HG03139 (cell line): ENCODE measurements around the gene USP2.

Experiments
- ATAC-seq: cut with Tn5 transposase; IDR thresholded peaks from one replicate; pipeline ENCODE4 v1.9.1; 2021; ENCODE audit not compliant: unreplicated experiment

The USP2 gene

GRCh38 chr11:119307219-119307618 lies 74.3 kb downstream of the USP2 start:
- ATAC-seq: no peak

GRCh38 chr11:119306373-119306890 lies 75.1 kb downstream of the USP2 start:
- ATAC-seq: no peak

- ATAC-seq: no peak
These were observed 75.7 kb downstream of the USP2 start for GRCh38 chr11:119305556-119306372.
